ENCODE data around the gene GALNT1. TPM values are rescaled to one million over a fixed set of nuclear protein-coding genes. Genes with fewer than 3 reads are reported as not detected.

GALNT1 gene
- total RNA-seq, 2 donors from 2014 or later, result 31.1 to 32.0 TPM

GRCh38 chr18:35697869-35698268 is 116.3 kb downstream of the GALNT1 start:
- H3K36me3 ChIP-seq, result no peaks in the 10 kb centered on the region
- ATAC-seq (ENCODE audit: insufficient number of reproducible peaks, low FRiP score, low read depth) (no peak), DNase-seq (ENCODE audit: low spot score) (no peak)
- TF ChIP-seq CTCF (IDR thresholded peaks at IDR 0.05), result no peak
- H3K27me3 ChIP-seq (replicated peaks; ENCODE audit: insufficient read depth), result no peaks in the 10 kb centered on the region
- H3K4me1 ChIP-seq (ENCODE audit: control insufficient read depth in 1 of 2, low read depth in 2 of 2), result no peaks in the 10 kb centered on the region
- H3K27ac ChIP-seq, result no peak overlapping the region
- H3K4me3 ChIP-seq, result no peak overlapping the region
- H3K9me3 ChIP-seq, result no peaks in the 10 kb centered on the region

- no peaks in the 10 kb centered on the region for H3K9me3 ChIP-seq
- ATAC-seq (ENCODE audit: insufficient number of reproducible peaks, low FRiP score, low read depth), result no peak
- no peak for DNase-seq (ENCODE audit: low spot score)
- H3K36me3 ChIP-seq, result no peaks in the 10 kb centered on the region
- H3K4me3 ChIP-seq, result no peak overlapping the region
- no peaks in the 10 kb centered on the region for H3K27me3 ChIP-seq (replicated peaks; ENCODE audit: insufficient read depth)
- H3K4me1 ChIP-seq (ENCODE audit: control insufficient read depth in 1 of 2, low read depth in 2 of 2), result no peaks in the 10 kb centered on the region
- TF ChIP-seq CTCF (IDR thresholded peaks at IDR 0.05), result no peak
- no peak overlapping the region for H3K27ac ChIP-seq
Measured at GRCh38 chr18:35703043-35703688, 121.6 kb downstream of the GALNT1 start.

GRCh38 chr18:35705988-35706387 is 124.4 kb downstream of the GALNT1 start:
- DNase-seq (ENCODE audit: low spot score), result no peak
- ATAC-seq (ENCODE audit: insufficient number of reproducible peaks, low FRiP score, low read depth), result no peak
- Histone ChIP-seq H3K9me3 (no peaks in the 10 kb centered on the region), H3K27me3 (replicated peaks; ENCODE audit: insufficient read depth) (no peaks in the 10 kb centered on the region), H3K27ac (no peak overlapping the region), H3K36me3 (peaks cover 5% of the 10 kb centered on the region), H3K4me1 (ENCODE audit: control insufficient read depth in 1 of 2, low read depth in 2 of 2) (no peaks in the 10 kb centered on the region), H3K4me3 (no peak overlapping the region)
- TF ChIP-seq CTCF (IDR thresholded peaks at IDR 0.05), result no peak

- Histone ChIP-seq H3K4me3 (no peak overlapping the region), H3K9me3 (no peaks in the 10 kb centered on the region), H3K36me3 (peaks cover 5% of the 10 kb centered on the region), H3K4me1 (ENCODE audit: control insufficient read depth in 1 of 2, low read depth in 2 of 2) (no peaks in the 10 kb centered on the region), H3K27ac (no peak overlapping the region), H3K27me3 (replicated peaks; ENCODE audit: insufficient read depth) (no peaks in the 10 kb centered on the region)
- TF ChIP-seq CTCF (IDR thresholded peaks at IDR 0.05), result no peak
- no peak for ATAC-seq (ENCODE audit: insufficient number of reproducible peaks, low FRiP score, low read depth)
- no peak for DNase-seq (ENCODE audit: low spot score)
Measured at GRCh38 chr18:35707247-35707646, 125.7 kb downstream of the GALNT1 start.

- ATAC-seq (ENCODE audit: insufficient number of reproducible peaks, low FRiP score, low read depth) (no peak), DNase-seq (ENCODE audit: low spot score) (no peak)
- H3K4me1 ChIP-seq (ENCODE audit: control insufficient read depth in 1 of 2, low read depth in 2 of 2), result no peaks in the 10 kb centered on the region
- no peak for TF ChIP-seq CTCF (IDR thresholded peaks at IDR 0.05)
- peaks cover 5% of the 10 kb centered on the region for H3K36me3 ChIP-seq
- H3K4me3 ChIP-seq, result no peak overlapping the region
- H3K9me3 ChIP-seq, result no peaks in the 10 kb centered on the region
- no peak overlapping the region for H3K27ac ChIP-seq
- H3K27me3 ChIP-seq (replicated peaks; ENCODE audit: insufficient read depth), result no peaks in the 10 kb centered on the region
Measured at GRCh38 chr18:35707674-35708073, 126.1 kb downstream of the GALNT1 start.

All from thoracic aorta (tissue), 2 donors.